GM19455 (cell line): ENCODE results near the gene CFAP410.
"Not testable (repeated sequence)": the region's sequence is repeated elsewhere in the genome, so short reads cannot be mapped to it uniquely, and the experiment has no call there.

ENCODE experiments used
- ATAC-seq: cut with Tn5 transposase; IDR thresholded peaks from one replicate; pipeline ENCODE4 v1.9.1; 2021; ENCODE audit not compliant: unreplicated experiment

CFAP410 gene

DNA sequence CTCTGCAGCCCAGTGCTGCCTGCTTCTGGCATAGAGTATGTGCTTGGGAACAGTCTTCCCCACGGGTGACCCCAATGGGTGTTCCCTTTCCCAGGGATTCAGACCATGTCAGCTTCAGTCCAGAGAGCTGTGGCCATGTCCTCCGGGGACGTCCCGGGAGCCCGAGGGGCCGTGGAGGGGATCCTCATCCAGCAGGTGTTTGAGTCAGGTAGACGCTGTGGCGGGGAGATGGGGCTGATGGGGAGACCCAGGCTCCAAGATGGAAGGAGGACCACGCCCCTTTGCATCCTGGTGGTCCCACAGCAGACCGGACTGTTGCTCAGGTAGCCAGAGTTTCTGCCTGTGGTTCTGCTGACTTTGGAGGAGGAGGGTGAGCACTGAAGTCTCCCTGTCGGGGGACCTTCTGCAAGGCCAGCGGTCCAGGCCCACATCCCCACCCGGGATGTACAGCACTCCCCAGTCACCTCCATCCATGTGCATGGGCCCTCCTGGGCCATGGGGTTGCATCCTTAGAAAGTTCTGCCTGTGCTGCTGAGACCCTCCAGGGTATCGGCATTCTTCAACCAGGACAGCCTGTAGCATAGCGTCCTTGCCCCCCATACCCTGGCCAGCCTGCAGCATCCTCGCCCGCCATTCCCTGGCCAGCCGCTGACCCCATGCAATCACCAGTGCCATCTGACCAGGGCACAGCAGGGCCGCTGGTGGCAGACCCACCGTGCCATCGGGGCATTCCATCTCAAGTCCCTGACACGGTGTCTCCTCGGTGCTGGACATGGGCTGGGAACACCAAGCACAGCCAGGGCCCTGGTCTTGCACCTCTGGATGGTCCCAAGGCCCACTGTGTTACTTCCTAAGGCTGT lies 50.7 kb downstream of the CFAP410 start:
- ATAC-seq = no peak

GRCh38 chr21:44286716-44287632 lies 52.2 kb downstream of the CFAP410 start:
- ATAC-seq = no peak

DNA sequence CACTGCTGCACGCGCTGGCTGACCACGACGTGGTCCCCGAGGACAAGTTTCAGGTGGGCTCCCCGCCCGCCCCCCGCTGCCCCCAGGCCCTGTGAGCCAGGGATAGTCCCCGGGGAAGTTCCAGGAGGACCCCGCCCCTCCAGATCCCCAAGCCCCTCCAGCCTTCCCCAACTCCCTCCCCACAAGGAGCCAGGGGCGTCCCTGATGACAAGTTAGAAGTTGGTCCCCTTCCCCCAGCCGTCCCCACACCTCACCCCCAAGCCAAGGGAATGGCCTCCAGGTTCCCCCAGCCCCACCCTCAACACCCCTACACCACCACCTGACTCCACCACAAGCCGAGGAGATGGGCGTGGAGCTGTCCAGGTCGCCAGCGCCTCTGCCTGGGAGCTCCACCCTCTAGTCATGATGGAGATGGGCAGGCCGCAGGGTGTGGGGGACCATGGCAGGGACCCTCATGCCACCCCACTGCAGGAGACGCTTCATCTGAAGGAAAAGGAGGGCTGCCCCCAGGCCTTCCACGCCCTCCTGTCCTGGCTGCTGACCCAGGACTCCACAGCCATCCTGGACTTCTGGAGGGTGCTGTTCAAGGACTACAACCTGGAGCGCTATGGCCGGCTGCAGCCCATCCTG lies 53.0 kb downstream of the CFAP410 start:
- no peak for ATAC-seq

DNA sequence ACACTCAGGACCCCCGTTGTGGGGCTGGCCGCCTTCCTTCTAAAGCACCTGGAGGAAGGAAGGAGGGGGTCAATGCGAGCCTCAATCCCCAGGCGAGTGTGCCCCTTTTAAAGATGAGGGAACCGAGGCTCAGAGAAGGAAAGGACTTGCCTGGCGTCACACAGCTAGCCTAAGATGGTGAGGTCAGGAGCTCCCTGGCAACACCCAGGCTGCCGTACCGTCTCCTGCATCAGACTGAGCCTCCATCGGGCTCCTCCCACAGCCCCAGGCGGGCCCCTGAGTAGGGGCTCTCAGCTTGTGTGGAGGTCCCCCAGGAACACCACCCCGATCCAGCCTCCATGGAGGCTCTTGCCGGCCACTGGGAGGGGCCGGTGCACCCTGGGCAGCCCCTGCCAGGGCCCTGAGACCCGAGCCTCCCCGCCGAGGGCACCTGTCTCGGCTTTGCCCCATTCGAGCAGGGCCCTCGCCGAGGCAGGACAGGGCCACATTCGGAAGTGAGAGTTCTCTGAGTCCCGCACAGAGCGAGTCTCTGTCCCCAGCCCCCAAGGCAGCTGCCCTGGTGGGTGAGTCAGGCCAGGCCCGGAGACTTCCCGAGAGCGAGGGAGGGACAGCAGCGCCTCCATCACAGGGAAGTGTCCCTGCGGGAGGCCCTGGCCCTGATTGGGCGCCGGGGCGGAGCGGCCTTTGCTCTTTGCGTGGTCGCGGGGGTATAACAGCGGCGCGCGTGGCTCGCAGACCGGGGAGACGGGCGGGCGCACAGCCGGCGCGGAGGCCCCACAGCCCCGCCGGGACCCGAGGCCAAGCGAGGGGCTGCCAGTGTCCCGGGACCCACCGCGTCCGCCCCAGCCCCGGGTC lies 53.8 kb downstream of the CFAP410 start, which contains the start of gene AIRE:
Gene AIRE (plus strand): TSS at position 739 of the 855 bp plus-strand sequence. CDS start 131 bp downstream, outside the sequence.
- no peak for ATAC-seq

GRCh38 chr21:44283948-44284347 lies 55.2 kb downstream of the CFAP410 start:
- no peak for ATAC-seq

DNA sequence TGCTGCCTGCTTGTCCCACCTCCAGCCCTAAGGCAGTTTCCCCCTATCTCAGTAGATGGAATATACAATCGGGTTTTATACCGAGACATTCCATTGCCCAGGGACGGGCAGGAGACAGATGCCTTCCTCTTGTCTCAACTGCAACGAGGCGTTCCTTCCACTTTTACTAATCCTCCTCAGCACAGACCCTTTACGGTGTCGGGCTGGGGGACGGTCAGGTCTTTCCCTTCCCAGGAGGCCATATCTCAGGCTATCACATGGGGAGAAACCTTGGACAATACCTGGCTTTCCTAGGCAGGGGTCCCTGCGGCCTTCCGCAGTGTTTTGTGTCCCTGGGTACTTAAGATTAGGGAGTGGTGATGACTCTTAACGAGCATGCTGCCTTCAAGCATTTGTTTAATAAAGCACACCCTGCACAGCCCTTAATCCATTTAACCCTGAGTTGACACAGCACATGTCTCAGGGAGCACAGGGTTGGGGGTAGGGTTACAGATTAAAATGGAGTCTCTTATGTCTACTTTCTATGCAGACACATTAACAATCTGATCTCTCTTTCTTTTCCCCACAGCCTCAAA lies 55.9 kb downstream of the CFAP410 start:
- not testable (repeated sequence) for ATAC-seq

GRCh38 chr21:44282370-44282769 lies 56.8 kb downstream of the CFAP410 start:
- no peak for ATAC-seq

GRCh38 chr21:44281801-44282200 lies 57.4 kb downstream of the CFAP410 start:
- no peak for ATAC-seq

- no peak for ATAC-seq
Measured at GRCh38 chr21:44279354-44280260, 59.6 kb downstream of the CFAP410 start.
